SU-DHL-6 (cell line): ENCODE results near the gene ZNF618.

ENCODE experiments used
- EZH2phosphoT487 ChIP-seq: fragments of 200-600 bp; sonication (generic), shearing (Covaris generic); conservative IDR thresholded peaks from 2 replicates; pipeline ENCODE4 v1.6.1; 2018; ENCODE audit warnings: mild to moderate bottlenecking, antibody characterized with exemption, low read length, moderate library complexity, mixed read lengths
- TF ChIP-seq, protein P1 (sequence below): fragments of 200-600 bp; sonication (generic); IDR thresholded peaks from one replicate; pipeline ENCODE4 v1.5.1; 2017; ENCODE audit warnings: antibody characterized with exemption, mild to moderate bottlenecking, low read length, moderate library complexity; ENCODE audit not compliant: insufficient read depth, poor library complexity, severe bottlenecking

DNA sequence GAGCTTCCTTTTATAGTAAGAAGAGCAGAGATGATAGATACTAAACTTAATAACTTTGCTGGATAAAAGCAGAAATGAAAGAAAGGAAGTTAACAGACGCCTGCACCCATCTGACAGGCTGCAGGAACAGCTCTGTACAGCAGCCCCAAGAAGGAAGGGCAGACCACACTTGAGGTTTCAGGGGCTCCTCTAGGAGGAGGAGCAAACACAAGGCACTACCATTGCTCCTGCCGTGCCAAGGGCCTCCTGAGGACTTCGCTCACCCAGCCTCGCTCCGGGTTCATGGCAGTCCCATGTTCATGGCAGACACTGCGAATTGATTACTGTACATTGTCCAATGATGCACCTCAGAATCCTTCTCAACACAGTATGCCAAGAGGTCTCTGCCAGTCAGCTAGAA lies 116.9 kb downstream of the ZNF618 start:
- TF ChIP-seq, protein P1, sequence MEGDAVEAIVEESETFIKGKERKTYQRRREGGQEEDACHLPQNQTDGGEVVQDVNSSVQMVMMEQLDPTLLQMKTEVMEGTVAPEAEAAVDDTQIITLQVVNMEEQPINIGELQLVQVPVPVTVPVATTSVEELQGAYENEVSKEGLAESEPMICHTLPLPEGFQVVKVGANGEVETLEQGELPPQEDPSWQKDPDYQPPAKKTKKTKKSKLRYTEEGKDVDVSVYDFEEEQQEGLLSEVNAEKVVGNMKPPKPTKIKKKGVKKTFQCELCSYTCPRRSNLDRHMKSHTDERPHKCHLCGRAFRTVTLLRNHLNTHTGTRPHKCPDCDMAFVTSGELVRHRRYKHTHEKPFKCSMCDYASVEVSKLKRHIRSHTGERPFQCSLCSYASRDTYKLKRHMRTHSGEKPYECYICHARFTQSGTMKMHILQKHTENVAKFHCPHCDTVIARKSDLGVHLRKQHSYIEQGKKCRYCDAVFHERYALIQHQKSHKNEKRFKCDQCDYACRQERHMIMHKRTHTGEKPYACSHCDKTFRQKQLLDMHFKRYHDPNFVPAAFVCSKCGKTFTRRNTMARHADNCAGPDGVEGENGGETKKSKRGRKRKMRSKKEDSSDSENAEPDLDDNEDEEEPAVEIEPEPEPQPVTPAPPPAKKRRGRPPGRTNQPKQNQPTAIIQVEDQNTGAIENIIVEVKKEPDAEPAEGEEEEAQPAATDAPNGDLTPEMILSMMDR: no peak
- TF ChIP-seq EZH2phosphoT487: no peak
